Neuronal stem cell (in vitro differentiated cells): Measurements from ENCODE around the gene RPS28.

Experiments used
- DNase-seq: peaks from one replicate; pipeline ENCODE4 v3.0.0-alpha.2; 2013; ENCODE audit warnings: low spot score
- H2AFZ ChIP-seq: one replicate; pipeline ENCODE4 v1.6.1; 2013; ENCODE audit warnings: mild to moderate bottlenecking, low read length, inconsistent platforms
- H2AK5ac ChIP-seq: 2 replicates; pipeline ENCODE4 v1.6.1; 2013; ENCODE audit warnings: low read depth, mild to moderate bottlenecking, inconsistent platforms, low read length, moderate library complexity, mixed read lengths
- H2BK120ac ChIP-seq: 2 replicates; pipeline ENCODE4 v1.6.1; 2013; ENCODE audit warnings: low read depth, mild to moderate bottlenecking, inconsistent platforms, low read length, moderate library complexity, mixed read lengths
- H2BK12ac ChIP-seq: one replicate; pipeline ENCODE4 v1.6.1; 2013; ENCODE audit warnings: low read length, inconsistent platforms
- H2BK15ac ChIP-seq: 2 replicates; pipeline ENCODE4 v1.6.1; 2013; ENCODE audit warnings: mild to moderate bottlenecking, low read length, inconsistent platforms, mixed read lengths
- H2BK5ac ChIP-seq: one replicate; pipeline ENCODE4 v1.6.1; 2013; ENCODE audit warnings: inconsistent platforms, mild to moderate bottlenecking, low read length, moderate library complexity
- H3K14ac ChIP-seq: one replicate; pipeline ENCODE4 v1.6.1; 2013; ENCODE audit warnings: low read length, inconsistent platforms
- H3K18ac ChIP-seq: 2 replicates; pipeline ENCODE4 v1.6.1; 2013; ENCODE audit warnings: low read length, inconsistent platforms
- H3K23ac ChIP-seq: 2 replicates; pipeline ENCODE4 v1.6.1; 2013; ENCODE audit warnings: low read depth, mild to moderate bottlenecking, mixed read lengths, low read length, inconsistent platforms; ENCODE audit not compliant: poor library complexity
- H3K27ac ChIP-seq: replicated peaks from 3 replicates; pipeline ENCODE4 v1.5.1; 2013; ENCODE audit warnings: low read length, inconsistent platforms
- H3K27me3 ChIP-seq, 3 experiments: 2 replicates each; pipeline ENCODE4 v1.6.1; 2013; ENCODE audit warnings: low read length in 3 of 3, mild to moderate bottlenecking in 2 of 3, inconsistent platforms in 1 of 3, low read depth in 1 of 3, mixed read lengths in 1 of 3, moderate library complexity in 1 of 3; ENCODE audit not compliant: control insufficient read depth in 3 of 3, insufficient read depth in 3 of 3
- H3K36me3 ChIP-seq, 2 donors: replicated peaks in 1 of 2; 2 replicates each; pipeline ENCODE4 v1.6.1; 2013; ENCODE audit warnings: low read length in 2 of 2; ENCODE audit not compliant: control insufficient read depth in 2 of 2, insufficient read depth in 2 of 2
- H3K4ac ChIP-seq: 2 replicates; pipeline ENCODE4 v1.6.1; 2013; ENCODE audit warnings: inconsistent platforms, mild to moderate bottlenecking, low read length, moderate library complexity
- H3K4me1 ChIP-seq, 2 donors: 1 replicate in 1 of 2; 2 replicates in 1 of 2; pipeline ENCODE4 v1.6.1; 2013; ENCODE audit warnings: low read length in 2 of 2, low read depth in 1 of 2; ENCODE audit not compliant: control insufficient read depth in 2 of 2, insufficient read depth in 1 of 2
- H3K4me2 ChIP-seq: one replicate; pipeline ENCODE4 v1.6.1; 2013; ENCODE audit warnings: mild to moderate bottlenecking, low read length, inconsistent platforms; ENCODE audit not compliant: insufficient read depth, poor library complexity, severe bottlenecking
- H3K4me3 ChIP-seq, 2 donors: 2 replicates each; pipeline ENCODE4 v1.5.1; 2013; ENCODE audit warnings: low read length in 2 of 2, mild to moderate bottlenecking in 2 of 2, inconsistent platforms in 1 of 2, moderate library complexity in 1 of 2
- H3K79me1 ChIP-seq: one replicate; pipeline ENCODE4 v1.6.1; 2013; ENCODE audit warnings: low read depth, mild to moderate bottlenecking, inconsistent platforms, low read length, moderate library complexity
- H3K9ac ChIP-seq: one replicate; pipeline ENCODE4 v1.6.1; 2013; ENCODE audit warnings: mild to moderate bottlenecking, low read depth, low read length, inconsistent platforms; ENCODE audit not compliant: poor library complexity
- H3K9me3 ChIP-seq, 2 donors: replicated peaks in 1 of 2; 2 replicates each; pipeline versions ENCODE3 to v1.6.1; 2013; ENCODE audit warnings: low read length in 2 of 2, mild to moderate bottlenecking in 2 of 2, inconsistent platforms in 1 of 2, low read depth in 1 of 2, mixed read lengths in 1 of 2, moderate library complexity in 1 of 2; ENCODE audit not compliant: control insufficient read depth in 2 of 2, insufficient read depth in 1 of 2
- H4K8ac ChIP-seq: one replicate; pipeline ENCODE4 v1.6.1; 2013; ENCODE audit warnings: low read depth, mild to moderate bottlenecking, inconsistent platforms, low read length, moderate library complexity
- H4K91ac ChIP-seq: one replicate; pipeline ENCODE4 v1.6.1; 2013; ENCODE audit warnings: low read length, low read depth, mild to moderate bottlenecking, inconsistent platforms; ENCODE audit not compliant: poor library complexity
- WGBS, 2 donors: extraction: QIAGEN DNeasy Blood & Tissue Kit; methylation state at CpG; one replicate each; pipeline ENCODE4 v1.1.7; 2013; ENCODE audit warnings: missing lambda C conversion rate in 2 of 2, mixed read lengths in 1 of 2; ENCODE audit not compliant: insufficient read length in 2 of 2, insufficient replicate concordance in 1 of 2; ENCODE audit errors: extremely low coverage in 2 of 2; 5-methylcytosine and 5-hydroxymethylcytosine counted together

Gene RPS28

GRCh38 chr19:8355631-8356402, 34.5 kb downstream of the RPS28 start:
- no peak overlapping the region for H2BK120ac ChIP-seq
- H2BK5ac ChIP-seq = no peak overlapping the region
- H4K8ac ChIP-seq = no peak overlapping the region
- peaks cover 2% of the 10 kb centered on the region for H3K79me1 ChIP-seq
- no peak for DNase-seq
- no peak overlapping the region for H2AFZ ChIP-seq
- H3K9me3 ChIP-seq = peaks cover 0 to 3% of the 10 kb centered on the region in 2 donors
- H3K36me3 ChIP-seq = no peaks in the 10 kb centered on the region
- no peak overlapping the region for H2BK15ac ChIP-seq
- no peak overlapping the region for H2BK12ac ChIP-seq
- no peak overlapping the region for H3K4me2 ChIP-seq
- no peak overlapping the region for H3K18ac ChIP-seq
- H3K4ac ChIP-seq = no peak overlapping the region
- no peak overlapping the region for H3K9ac ChIP-seq
- peaks cover 0 to 9% of the 10 kb centered on the region in 2 donors for H3K4me1 ChIP-seq
- WGBS, 2 donors = no CpG with 5 or more reads among the region's 6 CpGs
- no peak overlapping the region for H3K23ac ChIP-seq
- H3K14ac ChIP-seq = no peak overlapping the region
- H3K27me3 ChIP-seq = no peaks in the 10 kb centered on the region
- no peak overlapping the region for H3K4me3 ChIP-seq
- no peak overlapping the region for H2AK5ac ChIP-seq
- H3K27ac ChIP-seq = no peak overlapping the region
- no peak overlapping the region for H4K91ac ChIP-seq

DNA sequence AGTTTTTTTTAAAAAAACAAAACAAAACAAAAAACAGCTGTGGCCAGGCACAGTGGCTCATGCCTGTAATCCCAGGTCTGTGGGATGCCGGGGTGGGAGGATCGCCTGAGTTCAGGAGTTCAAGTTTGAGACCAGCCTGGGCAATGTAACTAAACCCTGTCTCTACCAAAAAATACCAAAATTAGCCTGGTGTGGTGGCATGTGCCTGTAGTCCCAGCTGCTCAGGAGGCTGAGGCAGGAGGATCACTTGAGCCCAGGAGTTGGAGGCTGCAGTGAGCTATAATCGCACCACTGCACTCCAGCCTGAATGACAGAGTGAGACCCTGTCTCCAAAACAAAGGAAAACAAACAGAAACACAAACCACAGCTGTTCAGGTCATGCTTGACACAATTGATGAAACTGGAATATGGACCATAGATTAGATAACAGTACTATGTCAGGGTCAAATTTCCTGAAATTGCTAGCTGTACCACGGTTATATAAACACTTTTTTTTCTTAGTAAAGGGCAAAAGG, 35.8 kb downstream of the RPS28 start:
- no CpG with 5 or more reads among the region's 4 CpGs for WGBS, 2 donors
- Histone ChIP-seq H2BK5ac (no peak overlapping the region), H3K4me3 (no peak overlapping the region), H2BK120ac (no peak overlapping the region), H3K27me3 (no peaks in the 10 kb centered on the region), H3K14ac (no peak overlapping the region), H3K4ac (no peak overlapping the region), H3K23ac (no peak overlapping the region), H3K79me1 (peaks cover 2% of the 10 kb centered on the region), H2AFZ (no peak overlapping the region), H2AK5ac (no peak overlapping the region), H4K8ac (no peak overlapping the region), H3K9me3 (peaks cover 0 to 3% of the 10 kb centered on the region in 2 donors), H2BK12ac (no peak overlapping the region), H3K9ac (no peak overlapping the region), H3K4me1 (peaks cover 2 to 8% of the 10 kb centered on the region in 2 donors), H2BK15ac (no peak overlapping the region), H3K4me2 (no peak overlapping the region), H3K36me3 (no peaks in the 10 kb centered on the region), H3K27ac (no peak overlapping the region), H3K18ac (no peak overlapping the region), H4K91ac (no peak overlapping the region)
- no peak for DNase-seq

GRCh38 chr19:8358948-8359347, 37.7 kb downstream of the RPS28 start:
- no CpG with 5 or more reads among the region's 6 CpGs for WGBS, 2 donors
- H2BK5ac ChIP-seq = no peak overlapping the region
- no peak overlapping the region for H2BK15ac ChIP-seq
- H3K36me3 ChIP-seq = no peaks in the 10 kb centered on the region
- peaks cover 2 to 7% of the 10 kb centered on the region in 2 donors for H3K4me1 ChIP-seq
- no peak overlapping the region for H3K4me2 ChIP-seq
- H3K4ac ChIP-seq = no peak overlapping the region
- no peak overlapping the region for H2AK5ac ChIP-seq
- no peak overlapping the region for H3K14ac ChIP-seq
- no peak overlapping the region for H3K4me3 ChIP-seq
- no peak overlapping the region for H3K18ac ChIP-seq
- DNase-seq = no peak
- H2AFZ ChIP-seq = no peak overlapping the region
- no peak overlapping the region for H2BK12ac ChIP-seq
- H3K27me3 ChIP-seq = peaks cover 0 to 9% (median 7%) of the 10 kb centered on the region in 3 experiments
- H4K91ac ChIP-seq = no peak overlapping the region
- no peak overlapping the region for H3K27ac ChIP-seq
- no peak overlapping the region for H3K23ac ChIP-seq
- H2BK120ac ChIP-seq = no peak overlapping the region
- peaks cover 0 to 3% of the 10 kb centered on the region in 2 donors for H3K9me3 ChIP-seq
- no peak overlapping the region for H4K8ac ChIP-seq
- H3K9ac ChIP-seq = no peak overlapping the region
- peaks cover 2% of the 10 kb centered on the region for H3K79me1 ChIP-seq

DNA sequence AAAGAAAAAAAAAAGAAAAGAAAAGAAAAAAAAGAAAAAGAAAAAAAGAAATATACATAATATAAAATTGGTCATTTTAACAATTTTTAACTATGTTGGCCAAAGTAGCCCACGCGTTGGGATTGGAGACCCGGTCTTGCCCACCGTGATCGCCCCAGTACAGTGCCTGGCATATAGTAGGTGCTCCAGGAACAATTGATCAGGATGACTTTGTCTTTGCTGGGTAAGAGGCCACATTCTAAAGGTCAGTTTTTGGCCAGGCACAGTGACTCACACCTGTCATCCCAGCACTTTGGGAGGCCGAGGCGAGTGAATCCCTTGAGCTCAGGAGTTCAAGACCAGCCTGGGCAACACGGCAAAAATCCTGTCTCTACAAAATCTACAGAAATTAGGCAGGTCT, 38.9 kb downstream of the RPS28 start:
- Histone ChIP-seq H3K27ac (no peak overlapping the region), H3K27me3 (peaks cover 0 to 16% (median 14%) of the 10 kb centered on the region in 3 experiments), H2BK120ac (no peak overlapping the region), H3K4me3 (no peak overlapping the region), H2AK5ac (no peak overlapping the region), H3K36me3 (no peaks in the 10 kb centered on the region), H3K9me3 (peaks cover 0 to 3% of the 10 kb centered on the region in 2 donors), H3K23ac (no peak overlapping the region), H3K4me2 (no peak overlapping the region), H2BK15ac (no peak overlapping the region), H4K8ac (no peak overlapping the region), H2BK12ac (no peak overlapping the region), H4K91ac (no peak overlapping the region), H2BK5ac (no peak overlapping the region), H2AFZ (no peak overlapping the region), H3K4me1 (peaks cover 5 to 13% of the 10 kb centered on the region in 2 donors), H3K18ac (no peak overlapping the region), H3K4ac (no peak overlapping the region), H3K9ac (no peak overlapping the region), H3K14ac (no peak overlapping the region), H3K79me1 (peaks cover 2% of the 10 kb centered on the region)
- DNase-seq = no peak
- WGBS, 2 donors = no CpG with 5 or more reads among the region's 8 CpGs
